Skeletal muscle cell (primary cell): Measurements from ENCODE around the gene SULT1C2.
"Not testable (repeated sequence)": the region's sequence is repeated elsewhere in the genome, so short reads cannot be mapped to it uniquely, and the experiment has no call there.

Source experiments
- DNase-seq: peaks from one replicate; pipeline ENCODE4 v3.0.0-alpha.2; 2010; ENCODE audit warnings: low read depth
- H3K4me3 ChIP-seq: 2 replicates; pipeline ENCODE4 v1.5.1; 2011; ENCODE audit warnings: low read depth, mild to moderate bottlenecking, control low read depth, low read length, moderate library complexity

The SULT1C2 gene

GRCh38 chr2:108284566-108284965 is 4.1 kb upstream of the SULT1C2 start:
- DNase-seq, H3K4me3 ChIP-seq: not testable (repeated sequence)

DNA sequence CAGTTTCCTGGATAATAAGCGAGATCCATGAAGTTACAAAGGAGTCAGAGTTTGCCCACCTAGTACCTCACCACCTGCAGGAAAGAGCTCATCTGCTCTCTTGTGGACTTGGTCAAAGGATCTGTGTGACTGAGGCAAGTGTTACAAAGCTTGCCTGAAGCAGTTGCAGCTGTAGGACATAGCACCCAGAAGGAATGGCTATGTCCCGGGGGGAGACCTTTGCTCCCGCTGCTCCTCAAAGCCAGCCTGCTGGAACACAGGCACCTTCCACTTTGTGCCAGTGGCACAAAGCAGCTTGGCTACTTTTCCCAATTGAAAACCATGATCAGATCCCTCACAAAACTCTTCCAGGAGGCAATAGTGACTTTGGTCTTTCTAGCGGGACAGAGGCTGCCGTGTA is 3.1 kb upstream of the SULT1C2 start:
- H3K4me3 ChIP-seq = no peak overlapping the region
- no peak for DNase-seq

GRCh38 chr2:108287169-108287568 is 1.5 kb upstream of the SULT1C2 start:
- no peak overlapping the region for H3K4me3 ChIP-seq

GRCh38 chr2:108293850-108294249 is 5.2 kb downstream of the SULT1C2 start:
- no peak overlapping the region for H3K4me3 ChIP-seq
- DNase-seq = no peak

More at GRCh38 chr2:108287169-108287568, 1.5 kb upstream of the SULT1C2 start:
- no peak for DNase-seq

DNA sequence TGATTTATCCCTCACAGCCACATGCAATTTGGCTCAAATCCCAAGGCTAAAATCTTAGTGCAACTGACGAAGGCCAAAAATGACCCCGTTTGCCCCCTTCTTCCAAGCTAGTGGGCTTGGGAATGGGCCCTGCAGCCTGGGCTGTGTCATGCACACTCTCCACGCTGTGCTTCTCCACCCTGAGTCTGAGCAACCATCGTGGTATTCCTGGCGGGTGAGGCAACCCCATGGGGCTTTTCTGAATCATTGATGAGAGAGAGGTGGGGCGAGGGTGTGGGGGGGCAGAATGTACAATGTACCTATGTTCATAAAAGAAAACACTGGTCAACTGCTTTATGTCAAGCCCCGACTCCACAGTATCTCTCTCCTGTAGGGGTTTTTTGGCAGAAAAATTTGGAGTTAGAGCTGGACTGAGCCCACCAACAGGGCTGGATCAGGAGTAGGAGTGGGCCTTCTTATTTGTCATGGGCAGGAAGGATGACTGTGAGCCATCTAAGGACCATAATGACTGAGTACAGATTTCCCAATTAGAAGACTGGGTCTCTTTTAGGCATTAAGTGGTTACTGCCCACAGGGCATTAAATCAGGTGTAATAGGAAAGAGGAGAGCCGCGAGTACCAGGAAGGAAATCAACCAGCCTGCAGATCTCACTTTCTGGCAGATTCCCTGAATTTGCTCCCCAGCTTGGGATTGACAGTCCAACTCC is 8.9 kb downstream of the SULT1C2 start:
- peak; percentile 90 for DNase-seq
- H3K4me3 ChIP-seq = no peak overlapping the region

GRCh38 chr2:108301558-108301957 is 12.9 kb downstream of the SULT1C2 start:
- no peak for DNase-seq
- no peak overlapping the region for H3K4me3 ChIP-seq

DNA sequence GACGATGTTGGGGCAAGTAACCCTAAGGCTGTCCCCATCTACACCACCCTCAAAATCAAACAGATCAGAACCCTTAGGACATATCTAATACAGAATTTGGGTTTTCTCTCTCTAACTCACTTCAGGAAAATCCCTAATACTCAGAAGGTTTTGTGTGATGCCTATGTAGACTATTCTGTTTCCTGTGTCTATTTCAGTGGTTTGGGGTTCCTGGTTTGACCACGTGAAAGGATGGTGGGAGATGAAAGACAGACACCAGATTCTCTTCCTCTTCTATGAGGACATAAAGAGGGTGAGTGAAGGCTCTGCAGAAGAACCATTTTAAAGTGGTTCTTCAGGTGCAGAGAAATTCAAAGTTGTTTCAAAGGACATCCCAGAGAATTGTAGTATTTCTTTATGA is 16.3 kb downstream of the SULT1C2 start:
- DNase-seq = no peak
- H3K4me3 ChIP-seq = no peak overlapping the region

DNA sequence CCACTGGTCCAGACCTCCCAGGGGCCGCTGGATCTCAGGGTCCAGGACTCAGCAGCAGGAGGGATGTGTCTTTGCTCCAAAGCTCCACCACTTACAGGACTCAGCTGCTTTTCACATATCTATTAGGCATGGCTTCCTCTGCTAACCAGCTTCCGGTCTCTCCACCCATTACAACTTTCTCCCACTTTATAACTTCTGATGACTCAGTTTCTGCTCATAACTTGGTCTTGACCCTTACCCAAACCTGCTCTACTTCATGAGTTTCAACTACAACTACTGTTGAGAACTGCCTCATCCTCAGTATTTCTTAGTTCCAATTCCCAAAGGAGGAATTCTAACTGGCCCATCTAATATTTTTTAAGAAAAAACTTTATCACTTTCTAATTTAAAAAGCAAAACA is 17.2 kb downstream of the SULT1C2 start:
- no peak overlapping the region for H3K4me3 ChIP-seq
- DNase-seq = no peak

DNA sequence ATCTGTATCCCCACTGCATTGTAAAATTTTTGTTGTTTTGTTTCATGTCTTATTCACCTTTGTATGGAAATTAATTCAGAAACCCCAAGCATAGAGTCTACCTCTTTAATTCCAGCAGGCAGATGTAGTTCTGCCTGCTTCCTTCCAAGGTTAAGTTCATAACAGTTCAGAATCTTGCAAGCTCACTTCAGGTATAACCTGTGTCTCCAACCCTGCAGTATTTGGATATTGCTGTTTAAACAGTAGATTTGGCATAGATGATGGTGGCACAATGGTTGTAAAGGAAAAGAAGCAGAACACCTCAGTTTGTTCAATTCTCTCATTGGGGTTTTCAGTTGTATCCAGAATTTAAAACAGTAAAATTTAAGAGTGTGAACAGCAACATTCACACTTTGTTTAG is 21.2 kb downstream of the SULT1C2 start:
- no peak for DNase-seq

GRCh38 chr2:108314586-108315296 is 26.0 kb downstream of the SULT1C2 start:
- no peak for DNase-seq
- H3K4me3 ChIP-seq = no peak overlapping the region

More for the DNA sequence above, 21.2 kb downstream of the SULT1C2 start:
- no peak overlapping the region for H3K4me3 ChIP-seq

DNA sequence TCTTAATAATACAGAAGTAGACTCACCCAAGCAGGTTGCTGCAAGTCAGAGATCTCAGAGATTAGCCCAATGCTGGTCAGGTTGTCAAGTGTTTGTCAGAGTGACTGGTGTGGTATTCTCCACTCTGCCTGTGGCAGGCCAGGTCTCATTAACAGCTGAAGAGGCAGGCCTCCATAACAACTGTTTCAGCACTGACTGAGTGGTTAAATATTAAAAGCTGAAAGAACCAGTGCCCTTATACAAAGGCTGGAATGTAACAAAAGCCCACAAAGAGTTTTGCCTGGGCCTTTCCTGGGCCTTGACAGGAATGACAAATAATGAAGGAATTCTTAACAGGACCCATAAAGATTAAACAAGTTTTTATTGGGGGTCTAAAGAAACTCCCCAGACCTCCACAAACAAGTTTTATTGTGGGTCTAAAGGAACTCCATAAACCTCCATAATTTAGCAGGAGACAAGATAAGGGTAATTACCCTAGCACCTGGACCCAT is 26.8 kb downstream of the SULT1C2 start:
- DNase-seq = no peak
- no peak overlapping the region for H3K4me3 ChIP-seq

DNA sequence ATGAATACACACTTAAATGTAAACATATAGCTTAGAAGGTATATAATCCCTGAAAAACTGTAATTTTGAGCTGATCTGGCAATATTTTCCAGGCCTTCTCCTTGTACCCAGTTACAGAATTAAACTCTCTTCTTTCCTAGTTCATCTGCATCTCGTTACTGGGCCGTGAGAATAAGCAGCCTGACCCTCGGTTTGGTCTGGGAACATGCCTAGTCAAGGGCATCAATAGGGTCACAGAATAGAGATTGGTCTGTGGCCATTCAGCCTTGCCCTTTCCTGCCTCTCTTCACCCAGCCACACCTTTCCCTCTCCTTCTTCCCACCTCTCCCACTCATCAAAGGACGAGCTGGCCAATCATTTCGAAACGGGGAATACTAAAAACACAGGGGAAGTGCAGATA is 27.3 kb downstream of the SULT1C2 start:
- H3K4me3 ChIP-seq = no peak overlapping the region
- no peak for DNase-seq

- no peak overlapping the region for H3K4me3 ChIP-seq
- DNase-seq = no peak
Measured at GRCh38 chr2:108316461-108317258, 28.0 kb downstream of the SULT1C2 start.

DNA sequence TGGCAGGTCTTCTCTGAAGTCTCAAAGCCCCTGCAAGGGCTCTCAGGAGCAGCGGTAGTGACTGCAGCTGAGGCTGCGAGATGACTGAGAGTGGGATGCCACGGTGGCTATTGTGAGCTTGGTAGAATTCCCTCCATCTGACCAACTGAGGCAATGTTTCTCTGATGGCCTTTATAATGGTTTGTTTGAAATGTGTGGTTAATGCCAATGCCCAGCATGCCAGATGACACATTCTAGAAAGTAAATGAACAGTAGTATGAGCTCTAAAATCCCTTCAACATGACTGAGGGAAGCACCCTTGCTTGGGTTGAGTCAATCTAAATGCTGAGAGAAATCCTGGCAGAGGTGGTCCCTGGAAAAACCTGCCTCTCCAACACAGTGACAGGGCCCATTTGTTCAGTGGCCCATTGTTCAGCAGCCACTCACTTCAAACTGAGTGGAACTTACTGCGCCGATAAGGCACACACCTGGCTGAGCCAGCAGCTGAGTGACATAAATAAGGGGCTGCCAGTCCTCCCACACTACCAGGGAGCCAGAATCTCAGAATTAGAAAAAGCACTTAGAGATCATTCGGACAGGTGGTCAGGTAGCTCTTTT is 31.7 kb downstream of the SULT1C2 start:
- H3K4me3 ChIP-seq = no peak overlapping the region
- DNase-seq = no peak

DNA sequence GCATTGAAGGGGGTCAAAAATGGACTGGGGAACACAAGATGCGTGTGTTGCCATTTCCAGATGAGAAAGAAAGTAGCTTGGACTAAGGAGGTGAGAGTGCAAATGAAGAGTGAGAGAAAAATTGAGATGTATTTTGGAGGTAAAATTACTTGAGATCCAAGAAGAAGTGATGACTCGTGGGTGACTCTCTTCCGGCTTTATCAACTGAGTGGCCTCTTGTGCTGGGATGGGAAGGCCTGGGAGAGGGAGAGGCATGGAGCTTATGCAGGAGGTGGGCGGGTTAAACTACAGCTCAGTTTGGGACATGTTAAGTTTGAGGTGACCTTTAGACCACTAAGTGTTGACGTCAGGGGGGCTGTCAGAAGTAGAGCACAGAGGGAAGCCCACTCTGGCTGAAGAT is 34.9 kb downstream of the SULT1C2 start:
- DNase-seq = no peak
- H3K4me3 ChIP-seq = no peak overlapping the region

- no peak overlapping the region for H3K4me3 ChIP-seq
- DNase-seq = peak; percentile 43
Measured at GRCh38 chr2:108324531-108325255, 36.0 kb downstream of the SULT1C2 start.

- no peak overlapping the region for H3K4me3 ChIP-seq
- DNase-seq = no peak
Measured at GRCh38 chr2:108325756-108326155, 37.1 kb downstream of the SULT1C2 start.

GRCh38 chr2:108329771-108330170 is 41.1 kb downstream of the SULT1C2 start:
- no peak overlapping the region for H3K4me3 ChIP-seq
- DNase-seq = no peak

- no peak overlapping the region for H3K4me3 ChIP-seq
- peak; percentile 82 for DNase-seq
Measured at GRCh38 chr2:108330979-108331378, 42.3 kb downstream of the SULT1C2 start.
